Glomerular endothelial cell (primary cell): Measurements from ENCODE around the gene PYROXD2. TPM values are rescaled to one million over a fixed set of nuclear protein-coding genes. Genes with fewer than 3 reads are reported as not detected.

Experiments used
- DNase-seq: peaks from one replicate; pipeline ENCODE4 v3.0.0-alpha.2; 2011; ENCODE audit warnings: low read depth, low spot score; ENCODE audit errors: extremely low read depth
- total RNA-seq: library from RNA; depleted of rRNA; stranded (reverse); fragments of >200 nt; gene quantifications from 2 replicates; pipeline ENCODE4 v1.2.3, GENCODE V29; 2015

The PYROXD2 gene
- total RNA-seq, 1 donor from 2014 or later = 5.7 TPM

GRCh38 chr10:98435178-98435577 lies 20.2 kb upstream of the PYROXD2 start:
- DNase-seq = no peak

GRCh38 chr10:98433881-98434732 lies 19.1 kb upstream of the PYROXD2 start:
- no peak for DNase-seq

- no peak for DNase-seq
Measured at GRCh38 chr10:98433371-98433770, 18.4 kb upstream of the PYROXD2 start.

- DNase-seq = no peak
Measured at GRCh38 chr10:98432330-98432729, 17.3 kb upstream of the PYROXD2 start.

- no peak for DNase-seq
Measured at GRCh38 chr10:98431016-98431415, 16.0 kb upstream of the PYROXD2 start.

- DNase-seq = no peak
Measured at GRCh38 chr10:98430427-98430826, 15.4 kb upstream of the PYROXD2 start.

- no peak for DNase-seq
Measured at GRCh38 chr10:98429320-98430072, 14.5 kb upstream of the PYROXD2 start.

GRCh38 chr10:98427011-98427515 lies 12.1 kb upstream of the PYROXD2 start:
- no peak for DNase-seq

- no peak for DNase-seq
Measured at GRCh38 chr10:98425511-98426352, 10.8 kb upstream of the PYROXD2 start.

GRCh38 chr10:98424295-98425254 lies 9.6 kb upstream of the PYROXD2 start:
- no peak for DNase-seq

- no peak for DNase-seq
Measured at GRCh38 chr10:98423691-98424120, 8.7 kb upstream of the PYROXD2 start.

- no peak for DNase-seq
Measured at GRCh38 chr10:98422182-98422581, 7.2 kb upstream of the PYROXD2 start.

GRCh38 chr10:98420786-98421185 lies 5.8 kb upstream of the PYROXD2 start:
- no peak for DNase-seq

GRCh38 chr10:98419469-98420261 lies 4.7 kb upstream of the PYROXD2 start:
- DNase-seq = no peak

GRCh38 chr10:98418665-98419468 lies 3.9 kb upstream of the PYROXD2 start:
- DNase-seq = no peak

- no peak for DNase-seq
Measured at GRCh38 chr10:98417973-98418664, 3.1 kb upstream of the PYROXD2 start.

GRCh38 chr10:98417481-98417959 lies 2.5 kb upstream of the PYROXD2 start:
- no peak for DNase-seq
